ENCODE measurements around the gene KLHL14. TPM values are rescaled to one million over a fixed set of nuclear protein-coding genes. Genes with fewer than 3 reads are reported as not detected.

The KLHL14 gene
- total RNA-seq, 4 donors from 2014 or later, result 0.14 to 0.75 (median 0.64) TPM; not detected in 1

- intact Hi-C loops (cut with DNase I; ENCODE audit: low total_unique reads) (no loop called here), in situ Hi-C loops (cut with MboI; ENCODE audit: low pct_ligation_motif_present in 1 of 4, low pct_unique_long_range_greater_than_20kb in 1 of 4, low sequenced_read_pairs in 3 of 4) (no loop called here)
- H3K4me3 ChIP-seq, result no peak overlapping the region
- no peak for DNase-seq
- WGBS, 2 donors (ENCODE audit: low coverage in 1 of 2), result 70 to 100% methylated on average over 2 to 5 of the region's 5 CpGs
- H3K27ac ChIP-seq, result no peak overlapping the region
- no peaks in the 10 kb centered on the region for H3K27me3 ChIP-seq
- no peaks in the 10 kb centered on the region for H3K36me3 ChIP-seq
- TF ChIP-seq EP300 (IDR thresholded peaks at IDR 0.05; ENCODE audit: low read depth) (no peak), POLR2AphosphoS5 (IDR thresholded peaks at IDR 0.05) (no peak), POLR2A (IDR thresholded peaks at IDR 0.05) (no peak)
- TF ChIP-seq, protein P1, sequence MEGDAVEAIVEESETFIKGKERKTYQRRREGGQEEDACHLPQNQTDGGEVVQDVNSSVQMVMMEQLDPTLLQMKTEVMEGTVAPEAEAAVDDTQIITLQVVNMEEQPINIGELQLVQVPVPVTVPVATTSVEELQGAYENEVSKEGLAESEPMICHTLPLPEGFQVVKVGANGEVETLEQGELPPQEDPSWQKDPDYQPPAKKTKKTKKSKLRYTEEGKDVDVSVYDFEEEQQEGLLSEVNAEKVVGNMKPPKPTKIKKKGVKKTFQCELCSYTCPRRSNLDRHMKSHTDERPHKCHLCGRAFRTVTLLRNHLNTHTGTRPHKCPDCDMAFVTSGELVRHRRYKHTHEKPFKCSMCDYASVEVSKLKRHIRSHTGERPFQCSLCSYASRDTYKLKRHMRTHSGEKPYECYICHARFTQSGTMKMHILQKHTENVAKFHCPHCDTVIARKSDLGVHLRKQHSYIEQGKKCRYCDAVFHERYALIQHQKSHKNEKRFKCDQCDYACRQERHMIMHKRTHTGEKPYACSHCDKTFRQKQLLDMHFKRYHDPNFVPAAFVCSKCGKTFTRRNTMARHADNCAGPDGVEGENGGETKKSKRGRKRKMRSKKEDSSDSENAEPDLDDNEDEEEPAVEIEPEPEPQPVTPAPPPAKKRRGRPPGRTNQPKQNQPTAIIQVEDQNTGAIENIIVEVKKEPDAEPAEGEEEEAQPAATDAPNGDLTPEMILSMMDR (IDR thresholded peaks at IDR 0.05), result no peak
- no peaks in the 10 kb centered on the region for H3K4me1 ChIP-seq
- no peaks in the 10 kb centered on the region for H3K9me3 ChIP-seq
Observed at GRCh38 chr18:32742579-32742978, 30.2 kb downstream of the KLHL14 start.

DNA sequence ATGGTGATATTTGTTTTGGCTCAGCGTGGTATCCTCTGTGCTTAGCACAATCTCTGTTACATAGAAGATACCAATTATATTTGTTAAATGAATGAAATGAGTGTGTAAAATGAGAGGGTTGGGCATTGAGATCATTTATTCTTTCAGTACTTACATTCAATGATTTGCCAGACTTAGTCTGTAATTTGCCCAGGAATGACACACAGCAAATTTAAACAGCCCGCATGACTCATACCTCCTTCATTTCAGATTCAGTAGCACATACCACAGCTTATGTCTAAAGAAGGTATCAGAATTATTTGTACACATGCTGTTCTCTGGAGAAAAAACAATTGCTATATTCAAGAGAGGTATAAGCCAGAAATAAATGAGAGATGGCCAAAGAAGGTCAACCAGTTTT, 37.0 kb downstream of the KLHL14 start:
- H3K27me3 ChIP-seq, result no peaks in the 10 kb centered on the region
- in situ Hi-C loops (cut with MboI; ENCODE audit: low pct_ligation_motif_present in 1 of 4, low pct_unique_long_range_greater_than_20kb in 1 of 4, low sequenced_read_pairs in 3 of 4) (no loop called here), intact Hi-C loops (cut with DNase I; ENCODE audit: low total_unique reads) (no loop called here)
- H3K9me3 ChIP-seq, result no peaks in the 10 kb centered on the region
- H3K4me3 ChIP-seq, result no peak overlapping the region
- no peaks in the 10 kb centered on the region for H3K4me1 ChIP-seq
- 69 to 77% methylated on average over 2 of the region's 2 CpGs for WGBS, 2 donors (ENCODE audit: low coverage in 1 of 2)
- no peaks in the 10 kb centered on the region for H3K36me3 ChIP-seq
- no peak overlapping the region for H3K27ac ChIP-seq
- TF ChIP-seq, protein P1 (IDR thresholded peaks at IDR 0.05), result no peak
- TF ChIP-seq POLR2AphosphoS5 (IDR thresholded peaks at IDR 0.05), result no peak
- TF ChIP-seq POLR2A (IDR thresholded peaks at IDR 0.05), result no peak
- TF ChIP-seq EP300 (IDR thresholded peaks at IDR 0.05; ENCODE audit: low read depth), result no peak
- no peak for DNase-seq

GRCh38 chr18:32734442-32734841, 38.4 kb downstream of the KLHL14 start:
- Histone ChIP-seq H3K36me3 (no peaks in the 10 kb centered on the region), H3K27me3 (no peaks in the 10 kb centered on the region), H3K4me3 (no peak overlapping the region), H3K4me1 (no peaks in the 10 kb centered on the region), H3K27ac (no peak overlapping the region), H3K9me3 (no peaks in the 10 kb centered on the region)
- in situ Hi-C loops (cut with MboI; ENCODE audit: low pct_ligation_motif_present in 1 of 4, low pct_unique_long_range_greater_than_20kb in 1 of 4, low sequenced_read_pairs in 3 of 4) (no loop called here), intact Hi-C loops (cut with DNase I; ENCODE audit: low total_unique reads) (no loop called here)
- no peak for DNase-seq
- 77 to 95% methylated on average over 2 of the region's 2 CpGs for WGBS, 2 donors (ENCODE audit: low coverage in 1 of 2)
- TF ChIP-seq EP300 (IDR thresholded peaks at IDR 0.05; ENCODE audit: low read depth), result no peak
- no peak for TF ChIP-seq POLR2AphosphoS5 (IDR thresholded peaks at IDR 0.05)
- TF ChIP-seq, protein P1 (IDR thresholded peaks at IDR 0.05), result no peak
- no peak for TF ChIP-seq POLR2A (IDR thresholded peaks at IDR 0.05)

DNA sequence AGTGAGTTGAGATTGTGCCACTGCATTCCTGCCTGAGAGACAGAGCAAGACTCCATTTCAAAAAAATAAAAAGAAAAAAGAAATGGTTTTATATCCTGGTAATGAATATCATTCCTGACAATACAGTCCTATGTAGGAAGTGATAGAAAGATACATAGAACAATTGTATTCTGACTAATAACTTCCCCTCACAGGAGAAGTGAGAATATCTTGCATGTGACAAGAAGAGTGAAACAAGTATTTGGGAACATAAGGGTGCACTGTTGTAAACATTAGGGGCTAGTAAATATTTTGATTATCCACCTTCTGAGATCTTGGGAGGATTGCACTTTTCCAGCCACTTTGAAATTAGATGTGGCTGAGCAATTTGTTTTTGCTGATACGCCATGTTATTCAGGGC, 40.7 kb downstream of the KLHL14 start:
- Histone ChIP-seq H3K4me1 (no peaks in the 10 kb centered on the region), H3K4me3 (no peak overlapping the region), H3K36me3 (no peaks in the 10 kb centered on the region), H3K27me3 (no peaks in the 10 kb centered on the region), H3K9me3 (no peaks in the 10 kb centered on the region), H3K27ac (no peak overlapping the region)
- 97% methylated on average over 1 of the region's 1 CpG; no CpG with 5 or more reads in 1 of the 2 donors for WGBS, 2 donors (ENCODE audit: low coverage in 1 of 2)
- intact Hi-C loops (cut with DNase I; ENCODE audit: low total_unique reads), result no loop called here
- TF ChIP-seq POLR2A (IDR thresholded peaks at IDR 0.05) (no peak), POLR2AphosphoS5 (IDR thresholded peaks at IDR 0.05) (no peak), EP300 (IDR thresholded peaks at IDR 0.05; ENCODE audit: low read depth) (no peak)
- TF ChIP-seq, protein P1 (IDR thresholded peaks at IDR 0.05), result no peak
- DNase-seq, result no peak
- in situ Hi-C loops (cut with MboI; ENCODE audit: low pct_ligation_motif_present in 1 of 4, low pct_unique_long_range_greater_than_20kb in 1 of 4, low sequenced_read_pairs in 3 of 4), result no loop called here
